NK-92 (cell line): ENCODE measurements around the gene CAV3.

ENCODE experiments used
- DNase-seq: peaks from one replicate; lab custom pipeline; 2025; ENCODE audit not compliant: unreplicated experiment; lab: John Stamatoyannopoulos, UW

CAV3 gene

DNA sequence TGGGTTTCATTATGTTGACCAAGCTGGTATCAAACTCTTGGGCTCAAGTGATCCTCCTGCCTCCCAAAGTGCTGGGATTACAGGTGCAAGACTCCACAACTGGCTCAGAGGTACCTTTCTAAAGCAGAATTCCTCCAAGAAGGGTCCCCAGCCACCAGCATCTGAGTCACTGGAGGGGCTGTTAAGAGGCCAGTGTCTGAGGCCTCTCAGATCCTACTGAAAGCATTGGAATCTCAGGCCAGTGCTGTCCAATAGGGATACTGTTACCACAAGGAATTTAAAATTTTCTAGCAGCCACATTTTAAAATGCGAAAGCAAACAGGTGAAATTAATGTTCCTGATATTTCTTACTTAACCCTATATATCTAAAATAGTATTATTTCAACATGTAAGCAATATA is 1.3 kb downstream of the CAV3 start:
- no peak for DNase-seq

DNA sequence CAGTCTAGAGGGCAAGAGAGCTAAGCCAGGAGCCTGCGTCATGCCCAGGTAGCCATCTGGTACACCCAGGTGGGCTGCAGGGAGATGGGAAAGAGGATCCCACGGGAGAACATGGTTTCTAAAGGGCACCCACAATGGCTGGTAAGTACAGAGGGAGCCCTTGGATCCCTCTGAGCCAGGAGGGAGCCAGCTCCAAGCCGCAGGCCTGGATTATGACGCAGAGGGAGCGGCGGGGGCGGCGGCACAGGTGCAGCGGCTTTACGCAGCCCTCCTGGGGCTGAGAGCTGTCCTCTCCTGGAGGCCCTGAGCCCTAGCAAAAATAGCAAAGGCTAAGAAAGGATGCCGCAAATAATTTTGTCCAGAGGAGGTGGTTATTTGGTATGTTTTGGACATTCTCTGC is 2.8 kb downstream of the CAV3 start:
- DNase-seq, result no peak

DNA sequence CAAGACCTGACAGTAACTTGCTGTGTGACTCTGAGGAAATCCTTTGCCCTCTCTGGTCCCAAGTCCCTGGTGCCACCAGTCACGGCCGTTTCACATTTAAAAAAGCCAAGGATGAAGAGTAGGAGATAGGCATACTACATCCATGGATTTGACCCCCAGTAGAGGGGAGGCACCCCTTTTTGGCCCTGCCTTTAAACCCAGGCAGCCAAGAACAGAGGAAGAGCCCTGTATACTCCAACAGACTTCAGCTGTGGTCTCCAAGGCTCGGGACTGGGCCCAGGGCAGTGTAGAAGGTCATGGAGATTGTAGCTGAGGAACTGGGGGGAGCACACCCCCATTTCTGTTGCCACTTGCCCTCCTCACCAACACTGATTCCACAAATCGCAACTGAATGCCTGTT is 3.7 kb downstream of the CAV3 start:
- DNase-seq, result no peak

DNA sequence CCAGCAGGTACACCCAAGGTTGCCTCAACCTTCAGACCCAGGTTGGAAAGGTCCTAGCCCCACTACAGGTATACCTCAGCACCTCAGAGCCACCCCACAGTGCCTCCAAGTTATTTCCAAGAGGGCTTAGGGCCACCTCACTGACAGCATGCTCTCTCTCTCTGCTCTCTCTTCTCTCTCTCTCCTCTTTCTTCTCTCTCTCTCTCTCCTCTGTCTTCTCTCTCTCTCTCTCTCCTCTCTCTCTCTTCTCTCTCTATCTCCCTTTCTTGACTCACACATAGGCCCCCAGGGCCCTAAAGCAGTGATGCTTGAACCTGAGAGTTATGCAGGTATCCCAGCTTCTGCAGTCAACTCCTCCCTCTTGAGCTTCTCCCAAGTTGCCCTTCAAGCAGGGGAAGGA is 4.2 kb downstream of the CAV3 start:
- no peak for DNase-seq

GRCh38 chr3:8738639-8739038 is 5.0 kb downstream of the CAV3 start:
- DNase-seq, result no peak

DNA sequence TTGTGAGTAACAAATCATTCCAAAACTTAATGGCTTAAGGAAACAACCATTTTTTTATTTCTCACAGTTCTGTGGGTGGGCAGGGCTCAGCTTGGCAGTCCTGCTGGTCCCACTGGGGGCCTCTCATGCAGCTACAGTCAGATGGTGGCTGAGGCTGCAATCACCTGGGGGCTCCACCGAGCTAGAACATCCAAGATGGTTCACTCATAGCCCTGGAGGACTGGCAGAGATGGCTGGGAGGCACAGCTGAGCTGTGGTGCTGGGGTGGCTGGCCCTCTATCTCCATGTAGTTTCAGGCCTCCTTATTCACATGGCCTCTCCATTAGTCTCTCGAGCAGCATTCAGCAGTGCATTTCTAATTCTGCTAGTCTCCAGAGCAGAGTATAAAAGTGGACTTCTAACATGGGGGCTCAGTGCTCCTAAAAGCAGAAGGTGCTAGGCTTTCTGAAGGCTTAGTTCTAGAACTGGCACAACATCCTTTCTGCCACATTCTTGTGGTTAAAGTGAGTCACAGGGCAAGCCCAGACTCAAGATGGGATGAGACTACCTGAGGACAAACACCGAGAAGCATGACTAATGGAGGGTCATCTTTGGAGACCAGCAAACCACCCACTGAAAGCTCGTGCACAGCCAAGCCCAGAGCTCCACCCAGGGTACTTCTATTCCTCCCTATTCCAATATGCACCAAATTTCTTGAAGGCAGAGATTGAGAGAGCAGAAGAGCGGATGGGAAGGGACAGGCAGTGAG is 6.3 kb downstream of the CAV3 start:
- DNase-seq, result no peak

DNA sequence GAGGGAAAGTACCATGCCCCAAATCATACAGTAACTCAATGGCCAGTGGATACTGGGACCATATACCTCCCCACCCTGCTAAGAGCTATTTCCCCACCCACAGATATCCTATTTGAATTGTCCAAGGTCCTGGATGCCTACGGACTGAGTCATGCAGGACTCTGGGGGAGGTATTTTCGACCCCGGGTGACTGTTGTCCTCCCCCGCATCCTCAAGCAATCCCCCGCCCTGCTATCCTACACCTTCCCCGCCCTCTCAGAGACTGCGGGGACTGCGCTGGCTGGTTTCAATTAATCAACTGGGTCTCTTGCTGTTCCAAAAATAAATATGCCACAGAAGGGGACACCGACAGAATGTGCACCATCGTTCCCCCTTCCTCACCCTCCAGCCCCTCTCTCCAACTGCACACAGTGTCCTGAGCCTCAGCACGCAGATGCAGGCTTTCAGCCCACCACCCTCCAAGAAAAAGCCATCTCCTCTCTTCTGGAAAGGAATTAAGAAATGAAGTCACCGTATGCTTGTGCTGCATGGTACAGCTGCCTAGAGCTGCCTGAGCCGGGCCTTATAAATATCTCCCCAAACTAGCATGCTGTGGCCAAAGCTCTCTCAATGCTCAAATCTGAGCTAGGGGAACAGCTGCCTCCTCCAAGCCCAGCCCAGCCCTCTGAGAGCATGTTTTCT is 8.1 kb downstream of the CAV3 start:
- no peak for DNase-seq

- no peak for DNase-seq
Observed at GRCh38 chr3:8743021-8743601, 9.5 kb downstream of the CAV3 start.

GRCh38 chr3:8743911-8744310 is 10.3 kb downstream of the CAV3 start:
- DNase-seq, result no peak

DNA sequence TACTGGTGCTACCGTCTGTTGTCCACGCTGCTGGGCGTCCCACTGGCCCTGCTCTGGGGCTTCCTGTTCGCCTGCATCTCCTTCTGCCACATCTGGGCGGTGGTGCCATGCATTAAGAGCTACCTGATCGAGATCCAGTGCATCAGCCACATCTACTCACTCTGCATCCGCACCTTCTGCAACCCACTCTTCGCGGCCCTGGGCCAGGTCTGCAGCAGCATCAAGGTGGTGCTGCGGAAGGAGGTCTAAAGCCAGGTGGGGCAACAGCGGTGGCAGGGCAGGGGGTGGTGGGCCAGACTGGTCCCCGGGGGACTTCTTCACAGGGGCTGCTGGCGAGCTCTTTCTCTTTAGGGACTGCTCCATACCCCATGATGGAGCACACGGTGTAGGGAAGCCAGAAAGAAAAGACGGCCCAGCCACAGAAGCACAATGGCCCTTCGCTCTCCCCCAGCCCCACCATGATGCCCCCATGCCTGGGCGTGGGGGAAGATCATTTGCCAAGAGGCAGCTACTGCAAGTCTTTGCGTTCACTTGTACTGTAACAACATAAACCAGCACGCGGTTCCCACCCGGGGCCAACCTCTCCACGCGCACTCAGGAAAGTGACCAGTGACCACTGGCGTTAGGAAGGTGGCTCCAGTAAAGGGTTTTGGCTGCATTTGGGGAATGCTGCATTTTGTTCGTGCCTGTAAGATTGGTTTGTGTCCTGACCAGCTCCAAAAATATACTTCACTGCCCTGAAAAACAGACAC is 12.2 kb downstream of the CAV3 start:
- no peak for DNase-seq

DNA sequence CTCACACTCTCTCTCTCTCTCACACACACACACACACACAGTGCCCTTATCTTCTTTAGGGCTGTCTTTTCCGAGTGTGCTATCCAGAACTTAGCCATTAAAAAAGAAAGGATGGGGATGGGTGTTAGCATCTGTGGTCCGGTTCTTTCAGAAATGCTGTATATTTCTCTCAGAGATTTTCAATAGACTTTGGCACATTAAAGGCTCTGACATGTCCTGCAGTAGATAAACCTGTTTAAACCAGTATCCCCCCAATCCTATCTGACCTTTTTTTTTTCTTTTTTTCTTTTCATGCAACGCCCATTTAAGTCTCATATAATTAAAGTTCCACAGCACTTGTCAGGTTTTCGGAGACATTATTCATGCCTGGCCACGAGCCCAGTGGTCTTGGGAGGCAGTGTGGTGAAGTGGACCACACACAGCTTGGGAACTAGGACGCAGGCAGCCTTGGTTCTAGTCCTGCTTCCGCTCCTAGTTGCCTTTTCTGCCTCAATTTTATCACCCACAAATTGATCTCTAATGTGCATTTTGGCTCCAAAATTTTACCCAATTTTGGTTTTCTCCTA is 13.3 kb downstream of the CAV3 start:
- no peak for DNase-seq

- DNase-seq, result no peak
Observed at GRCh38 chr3:8749316-8749715, 15.7 kb downstream of the CAV3 start.

- DNase-seq, result no peak
Observed at GRCh38 chr3:8752832-8753231, 19.2 kb downstream of the CAV3 start.

DNA sequence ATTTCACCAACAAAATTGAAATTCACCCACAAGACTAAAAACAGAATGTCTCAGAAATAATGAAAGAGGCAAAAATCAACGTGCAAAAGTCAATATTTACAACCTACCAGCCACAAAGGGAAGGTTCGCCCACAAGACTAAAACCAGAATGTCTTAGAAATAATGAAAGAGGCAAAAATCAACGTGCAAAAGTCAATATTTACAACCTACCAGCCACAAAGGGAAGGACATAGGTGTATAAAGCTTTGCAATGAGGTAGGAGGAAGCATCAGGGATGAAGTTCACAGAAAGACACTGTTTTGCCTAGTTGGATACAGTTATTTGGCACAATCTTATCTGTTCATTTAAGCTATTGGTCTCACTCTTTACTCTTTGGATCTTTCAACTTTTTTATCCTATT is 21.5 kb downstream of the CAV3 start:
- DNase-seq, result no peak

DNA sequence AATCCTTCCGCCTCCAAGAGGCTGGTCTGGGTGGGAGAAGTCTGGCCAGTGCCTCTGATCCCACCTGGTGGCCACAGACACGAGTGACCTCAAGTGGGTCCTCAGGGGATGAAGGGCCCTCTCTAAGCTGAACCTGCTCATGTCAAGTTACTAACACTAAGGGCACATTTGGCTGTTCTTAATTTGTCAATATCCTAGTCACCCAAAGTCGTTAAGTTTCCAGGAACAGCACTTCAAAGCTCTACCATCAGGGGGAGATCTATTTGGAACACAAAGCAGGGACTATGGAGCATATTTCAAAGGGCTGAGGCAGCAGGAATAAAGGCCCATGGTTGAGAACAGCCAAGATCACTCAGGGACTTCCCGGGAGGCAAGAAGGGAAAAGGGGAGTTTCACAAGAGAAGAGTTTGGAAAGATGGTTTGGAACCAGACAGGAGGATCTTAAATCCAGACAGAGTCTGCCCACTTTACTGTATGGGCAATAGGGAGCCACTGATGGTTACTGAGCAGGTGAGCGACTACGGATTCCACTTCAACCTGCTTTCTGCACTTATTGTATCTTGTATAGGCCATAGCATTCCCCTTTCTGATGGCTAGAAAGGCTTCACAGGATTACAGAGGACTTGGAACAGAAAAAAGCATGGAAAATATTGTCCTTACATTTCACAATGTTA is 22.1 kb downstream of the CAV3 start:
- DNase-seq, result no peak

DNA sequence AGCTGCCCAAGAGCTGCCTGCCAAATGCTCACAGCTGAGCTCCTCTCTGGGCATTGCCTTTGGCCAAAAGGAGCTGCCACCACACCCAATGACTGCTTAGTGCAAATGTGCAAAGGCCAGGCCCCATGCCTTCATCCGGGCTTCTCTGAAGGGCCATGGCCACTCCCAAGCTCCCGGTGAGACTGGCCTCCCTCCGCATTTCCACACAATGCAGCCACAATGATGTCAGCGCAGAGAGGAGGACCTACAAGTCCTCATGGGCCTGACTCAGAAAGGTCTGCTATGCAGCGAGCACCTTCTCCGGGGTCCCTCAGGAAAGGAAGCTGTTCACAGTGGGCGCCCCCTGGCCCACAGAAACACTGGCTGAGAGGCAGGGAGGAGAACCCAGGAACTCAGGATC is 23.1 kb downstream of the CAV3 start:
- no peak for DNase-seq

GRCh38 chr3:8757551-8758518 is 24.2 kb downstream of the CAV3 start:
- no peak for DNase-seq

GRCh38 chr3:8759038-8759707 is 25.6 kb downstream of the CAV3 start:
- DNase-seq, result no peak

DNA sequence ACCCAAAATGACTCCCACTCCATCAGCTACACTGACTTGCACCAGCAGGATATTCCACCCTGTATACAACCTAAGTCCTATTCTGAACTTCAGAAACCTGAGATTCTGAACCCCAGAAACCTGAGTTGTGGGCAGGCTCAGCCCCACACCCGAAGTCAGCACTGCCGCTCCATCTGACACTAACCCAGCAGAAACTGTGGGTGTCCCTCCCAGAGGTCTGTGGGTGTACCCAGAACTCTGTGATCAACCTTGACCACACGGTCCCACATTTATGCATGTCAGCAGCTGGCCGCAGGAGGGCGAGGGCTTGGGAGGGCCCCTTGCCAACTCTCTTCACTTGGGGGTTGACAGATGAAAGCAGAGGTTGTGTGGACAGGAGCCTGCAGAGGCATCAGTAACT is 26.5 kb downstream of the CAV3 start:
- no peak for DNase-seq
